Karpas-422 (cell line): ENCODE results near the gene AGFG1. TPM values are rescaled to one million over a fixed set of nuclear protein-coding genes. Genes with fewer than 3 reads are reported as not detected.
"Not testable (repeated sequence)": the region's sequence is repeated elsewhere in the genome, so short reads cannot be mapped to it uniquely, and the experiment has no call there.

Source experiments
- DNase-seq: peaks from one replicate; pipeline ENCODE4 v3.0.0-alpha.2; 2015
- H2AFZ ChIP-seq: fragments of 200-600 bp; sonication (generic); 2 replicates; pipeline ENCODE4 v1.6.1; 2014; ENCODE audit warnings: antibody characterized with exemption, low read length, mixed read lengths
- H3K27ac ChIP-seq: fragments of 200-600 bp; sonication (generic); 2 replicates; pipeline ENCODE4 v1.5.1; 2014; ENCODE audit warnings: mild to moderate bottlenecking, low read length, moderate library complexity
- H3K27me3 ChIP-seq: fragments of 200-600 bp; sonication (generic); 2 replicates; pipeline ENCODE4 v1.6.1; 2014; ENCODE audit warnings: low read length, mixed read lengths
- H3K36me3 ChIP-seq: fragments of 200-600 bp; sonication (generic); 2 replicates; pipeline ENCODE4 v1.6.1; 2014; ENCODE audit warnings: low read length, mixed read lengths; ENCODE audit not compliant: insufficient read depth
- H3K4me1 ChIP-seq: fragments of 200-600 bp; sonication (generic); 2 replicates; pipeline ENCODE4 v1.6.1; 2014; ENCODE audit warnings: mild to moderate bottlenecking, low read length, mixed read lengths
- H3K4me2 ChIP-seq: fragments of 200-600 bp; sonication (generic); 2 replicates; pipeline ENCODE4 v1.6.1; 2014; ENCODE audit warnings: low read length, low read depth, mild to moderate bottlenecking; ENCODE audit not compliant: poor library complexity, severe bottlenecking
- H3K4me3 ChIP-seq: fragments of 200-600 bp; sonication (generic); 2 replicates; pipeline ENCODE4 v1.5.1; 2014; ENCODE audit warnings: mild to moderate bottlenecking, antibody characterized with exemption, low read length, mixed read lengths
- H3K79me2 ChIP-seq: fragments of 200-600 bp; sonication (generic); 2 replicates; pipeline ENCODE4 v1.6.1; 2014; ENCODE audit warnings: mild to moderate bottlenecking, low read length, mixed read lengths
- H3K9ac ChIP-seq: fragments of 200-600 bp; sonication (generic); 2 replicates; pipeline ENCODE4 v1.6.0; 2014; ENCODE audit warnings: low read length
- H3K9me2 ChIP-seq: fragments of 200-600 bp; sonication (generic), shearing (Covaris generic); replicated peaks from 2 replicates; pipeline ENCODE4 v1.6.0; 2014; ENCODE audit warnings: mild to moderate bottlenecking, low read length, moderate library complexity; ENCODE audit not compliant: insufficient read depth
- H3K9me3 ChIP-seq: fragments of 300-700, 200-600 bp; sonication (generic); 2 replicates; pipeline ENCODE4 v1.6.1; 2014; ENCODE audit warnings: low read length, mixed read lengths
- H4K20me1 ChIP-seq: fragments of 200-600 bp; sonication (generic); 2 replicates; pipeline ENCODE4 v1.6.1; 2014; ENCODE audit warnings: mild to moderate bottlenecking, antibody characterized with exemption, low read length, low read depth; ENCODE audit not compliant: insufficient read depth
- total RNA-seq: library from RNA; depleted of rRNA; stranded (reverse); fragments of >200 nt; shearing (Covaris generic); gene quantifications from 2 replicates; pipeline ENCODE4 v1.2.3, GENCODE V29; 2014; ENCODE audit warnings: low replicate concordance

AGFG1 gene
- total RNA-seq, 1 experiment from 2014 or later, result 121 TPM

DNA sequence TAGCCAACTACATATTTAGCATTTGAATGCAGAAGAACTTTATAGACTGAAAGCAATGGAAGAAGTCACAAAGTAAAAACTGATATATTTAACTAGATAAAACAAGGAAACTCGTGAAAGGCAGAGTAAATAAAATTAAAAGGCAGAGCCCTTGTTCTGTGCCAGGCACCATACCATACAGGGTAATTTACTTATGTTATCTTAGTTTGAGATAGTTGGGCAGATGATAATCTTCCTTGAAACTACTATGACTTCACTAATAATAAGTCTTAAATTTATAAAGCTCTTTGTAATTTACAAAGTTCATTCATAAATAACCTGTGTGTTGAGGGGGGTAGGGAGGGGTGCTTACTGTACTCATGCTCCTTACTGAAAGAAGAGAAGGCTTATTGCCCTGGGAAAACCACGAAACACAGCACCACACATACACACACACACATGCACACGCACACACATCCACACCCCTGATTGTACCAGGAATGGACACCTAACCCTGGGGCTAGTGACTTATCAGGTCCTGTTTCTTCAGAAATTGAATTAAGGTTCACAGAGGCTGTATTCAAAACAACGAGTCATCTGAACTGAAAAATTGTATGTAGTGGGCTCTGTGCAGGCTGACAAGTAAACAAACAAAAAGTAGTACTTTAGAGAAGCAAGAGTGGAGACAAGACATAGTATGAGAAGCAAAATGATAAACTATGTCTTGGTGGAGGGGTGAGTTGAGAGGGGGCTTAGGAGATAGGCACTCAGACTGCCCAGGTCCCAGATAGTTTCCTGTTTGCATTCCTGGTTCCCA lies 38.1 kb downstream of the AGFG1 start:
- Histone ChIP-seq H3K27ac (peak overlapping the region; percentile 32), H2AFZ (no peak overlapping the region), H4K20me1 (no peaks in the 10 kb centered on the region), H3K36me3 (no peaks in the 10 kb centered on the region), H3K9me3 (no peaks in the 10 kb centered on the region), H3K4me2 (peak overlapping the region; percentile 35), H3K9me2 (no peaks in the 10 kb centered on the region), H3K79me2 (peaks cover 99% of the 10 kb centered on the region), H3K9ac (no peak overlapping the region), H3K4me1 (peaks cover 68% of the 10 kb centered on the region), H3K27me3 (no peaks in the 10 kb centered on the region), H3K4me3 (no peak overlapping the region)
- DNase-seq, result no peak

DNA sequence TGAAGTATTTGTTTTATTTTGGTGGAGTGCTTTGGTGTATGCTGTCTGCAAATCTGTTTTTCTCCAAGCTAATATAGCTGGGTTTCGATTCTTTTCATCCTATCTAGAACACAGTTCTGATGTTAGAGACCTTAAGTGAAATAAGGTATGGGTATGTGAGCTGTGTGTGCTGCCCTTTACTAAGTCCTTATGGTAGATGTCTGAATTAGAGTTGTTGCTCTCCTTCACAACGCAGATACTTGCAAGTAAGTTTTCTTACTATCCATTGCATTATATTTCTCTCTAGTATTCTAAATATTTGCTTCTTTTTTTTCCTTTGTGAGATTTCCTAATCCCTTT lies 38.6 kb downstream of the AGFG1 start:
- Histone ChIP-seq H3K4me2 (peak overlapping the region; percentile 35), H2AFZ (no peak overlapping the region), H3K27me3 (no peaks in the 10 kb centered on the region), H3K9ac (no peak overlapping the region), H3K4me1 (peaks cover 62% of the 10 kb centered on the region), H3K9me2 (no peaks in the 10 kb centered on the region), H3K9me3 (no peaks in the 10 kb centered on the region), H3K27ac (no peak overlapping the region), H3K36me3 (no peaks in the 10 kb centered on the region), H4K20me1 (no peaks in the 10 kb centered on the region), H3K4me3 (no peak overlapping the region), H3K79me2 (peaks cover 99% of the 10 kb centered on the region)
- no peak for DNase-seq

DNA sequence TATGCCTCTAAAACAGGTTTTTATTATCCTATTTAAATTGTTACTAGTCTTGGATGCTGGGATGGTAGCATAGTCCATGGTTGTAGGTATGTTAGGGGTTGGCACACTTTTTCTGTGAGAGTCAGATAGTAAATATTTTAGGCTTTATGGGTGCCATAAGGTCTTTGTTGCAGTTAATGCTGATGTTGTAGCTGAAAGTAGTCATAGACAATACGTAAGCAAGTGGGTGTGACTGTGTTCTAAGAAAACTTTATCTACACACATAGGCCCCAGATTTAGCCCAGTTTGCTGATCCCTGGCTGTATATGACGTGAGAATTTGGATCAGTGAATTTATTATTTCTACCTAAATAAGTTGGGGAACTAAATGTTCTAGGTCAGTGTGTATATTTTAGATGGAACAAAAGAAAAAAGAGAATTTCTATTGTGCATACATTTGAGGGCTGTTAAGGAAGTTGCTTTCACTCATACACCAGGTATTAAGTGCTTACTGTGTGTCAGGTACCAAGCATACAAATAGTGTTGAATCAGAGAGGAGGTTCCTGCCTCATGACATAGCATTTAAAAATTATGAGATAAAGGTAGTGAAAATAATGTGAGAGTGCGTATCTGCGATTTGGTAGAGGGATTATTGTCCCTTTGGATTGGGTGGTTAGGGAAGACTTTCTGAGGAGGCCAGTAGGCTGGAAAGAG lies 39.4 kb downstream of the AGFG1 start:
- Histone ChIP-seq H3K27ac (peak overlapping the region; percentile 21), H3K27me3 (no peaks in the 10 kb centered on the region), H3K9me3 (no peaks in the 10 kb centered on the region), H3K79me2 (peaks cover 99% of the 10 kb centered on the region), H3K9me2 (no peaks in the 10 kb centered on the region), H3K4me1 (peaks cover 56% of the 10 kb centered on the region), H3K36me3 (no peaks in the 10 kb centered on the region), H4K20me1 (no peaks in the 10 kb centered on the region), H3K9ac (0 out of 2 replicates have a peak overlapping the region, but pooled peaks have one; percentile 4), H3K4me3 (no peak overlapping the region), H2AFZ (no peak overlapping the region), H3K4me2 (peak overlapping the region; percentile 35)
- no peak for DNase-seq

DNA sequence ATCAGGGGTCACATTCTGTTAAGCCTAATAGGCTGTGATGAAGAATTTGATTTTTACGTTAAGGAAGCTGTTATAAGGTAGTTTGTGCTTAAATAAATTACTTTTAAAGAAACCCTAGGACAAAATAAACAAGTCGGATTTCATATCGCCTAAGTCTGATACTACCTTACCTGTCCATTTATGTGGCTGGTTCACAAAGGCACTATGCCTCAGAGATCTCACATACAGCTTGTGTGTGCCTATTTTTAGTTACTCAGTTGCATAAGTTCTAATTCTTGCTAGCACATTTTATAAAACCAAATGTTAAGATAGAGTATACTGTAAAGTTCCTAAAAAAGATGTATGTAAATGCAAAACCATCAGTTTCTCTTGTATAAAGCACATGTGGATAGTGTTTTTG lies 40.0 kb downstream of the AGFG1 start:
- peak overlapping the region; percentile 21 for H3K27ac ChIP-seq
- H3K36me3 ChIP-seq, result no peaks in the 10 kb centered on the region
- H3K79me2 ChIP-seq, result peaks cover 99% of the 10 kb centered on the region
- H3K4me3 ChIP-seq, result no peak overlapping the region
- no peak overlapping the region for H2AFZ ChIP-seq
- H3K9me2 ChIP-seq, result no peaks in the 10 kb centered on the region
- no peaks in the 10 kb centered on the region for H3K9me3 ChIP-seq
- DNase-seq, result no peak
- H4K20me1 ChIP-seq, result no peaks in the 10 kb centered on the region
- no peak overlapping the region for H3K9ac ChIP-seq
- H3K4me1 ChIP-seq, result peaks cover 51% of the 10 kb centered on the region
- no peaks in the 10 kb centered on the region for H3K27me3 ChIP-seq
- peak overlapping the region; percentile 35 for H3K4me2 ChIP-seq

DNA sequence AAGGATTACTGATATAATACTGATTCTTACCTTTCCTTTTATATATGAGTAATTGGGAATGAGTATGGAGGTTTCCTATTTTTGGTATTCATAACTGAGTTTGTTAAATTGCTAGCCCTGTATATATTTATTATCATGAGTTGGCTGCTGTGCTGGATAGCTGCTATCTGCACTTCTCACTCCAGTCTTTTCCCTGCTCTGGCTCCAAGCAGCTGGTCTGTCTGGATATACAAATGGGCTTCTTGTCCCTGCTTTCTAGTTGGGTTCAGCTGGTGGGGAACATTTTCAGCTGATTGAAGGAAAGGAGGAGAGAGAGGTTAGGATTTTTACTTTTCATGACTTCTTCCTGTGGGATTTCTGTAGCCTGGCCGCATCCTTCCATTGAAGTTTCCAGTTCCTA lies 41.2 kb downstream of the AGFG1 start:
- Histone ChIP-seq H3K4me2 (no peak overlapping the region), H3K4me3 (no peak overlapping the region), H3K79me2 (peaks cover 100% of the 10 kb centered on the region), H4K20me1 (no peaks in the 10 kb centered on the region; the same call in 1 of the 2 replicates), H3K9ac (no peak overlapping the region), H3K9me2 (no peaks in the 10 kb centered on the region), H3K9me3 (no peaks in the 10 kb centered on the region), H3K27me3 (no peaks in the 10 kb centered on the region), H2AFZ (no peak overlapping the region), H3K4me1 (peaks cover 45% of the 10 kb centered on the region), H3K36me3 (no peaks in the 10 kb centered on the region), H3K27ac (no peak overlapping the region)
- DNase-seq, result no peak

DNA sequence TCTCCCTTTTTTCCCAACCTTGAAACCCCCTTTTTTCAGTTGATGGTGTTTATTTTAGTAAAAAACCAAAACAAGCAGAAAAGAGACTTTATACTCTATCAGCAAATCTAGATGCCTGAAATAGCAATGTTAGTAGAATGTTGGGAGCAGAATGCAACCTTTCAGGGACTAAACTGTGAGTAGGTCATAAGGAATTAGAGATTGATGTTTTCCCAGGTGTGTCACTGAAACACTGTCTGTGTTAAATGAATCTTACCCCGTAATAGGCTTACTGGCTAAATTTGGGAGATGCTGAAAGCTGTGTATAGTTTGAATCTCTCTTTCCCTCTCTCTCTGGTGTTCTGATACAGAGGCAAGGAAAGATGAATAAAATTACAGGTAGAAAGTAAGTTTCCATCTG lies 43.8 kb downstream of the AGFG1 start:
- Histone ChIP-seq H4K20me1 (no peaks in the 10 kb centered on the region; the same call in 1 of the 2 replicates), H3K27ac (no peak overlapping the region), H3K4me2 (no peak overlapping the region), H2AFZ (no peak overlapping the region), H3K4me3 (no peak overlapping the region), H3K9me2 (no peaks in the 10 kb centered on the region), H3K4me1 (peaks cover 38% of the 10 kb centered on the region), H3K9ac (no peak overlapping the region), H3K36me3 (peaks cover 6% of the 10 kb centered on the region; the same call in 1 of the 2 replicates), H3K9me3 (no peaks in the 10 kb centered on the region), H3K27me3 (no peaks in the 10 kb centered on the region), H3K79me2 (peaks cover 100% of the 10 kb centered on the region)
- no peak for DNase-seq

DNA sequence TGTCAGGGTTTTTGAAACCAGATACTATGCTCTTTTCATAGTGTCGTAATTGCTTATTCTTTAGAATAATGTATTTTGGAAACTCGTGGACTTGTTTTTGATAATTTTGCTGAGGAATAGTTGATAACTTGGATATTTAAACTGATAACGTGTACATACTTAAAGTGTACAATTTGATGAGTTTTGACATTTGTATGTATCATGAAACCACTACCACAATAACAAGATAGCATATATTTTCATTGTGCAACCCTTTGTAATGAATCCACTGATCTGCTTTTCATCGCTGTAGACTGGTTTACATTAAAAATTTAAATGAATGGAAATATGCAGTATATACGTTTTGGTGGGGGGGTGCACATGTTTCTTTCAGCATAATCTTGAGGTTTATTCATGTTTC lies 45.8 kb downstream of the AGFG1 start:
- no peak overlapping the region for H3K4me2 ChIP-seq
- no peaks in the 10 kb centered on the region for H3K9me3 ChIP-seq
- H3K4me3 ChIP-seq, result no peak overlapping the region
- H3K79me2 ChIP-seq, result peaks cover 99% of the 10 kb centered on the region
- no peak overlapping the region for H3K27ac ChIP-seq
- peaks cover 7% of the 10 kb centered on the region; the same call in 1 of the 2 replicates for H3K36me3 ChIP-seq
- H3K9me2 ChIP-seq, result no peaks in the 10 kb centered on the region
- DNase-seq, result no peak
- H3K4me1 ChIP-seq, result peaks cover 35% of the 10 kb centered on the region
- H3K27me3 ChIP-seq, result no peaks in the 10 kb centered on the region
- H2AFZ ChIP-seq, result no peak overlapping the region
- H3K9ac ChIP-seq, result no peak overlapping the region
- no peaks in the 10 kb centered on the region; the same call in 1 of the 2 replicates for H4K20me1 ChIP-seq

DNA sequence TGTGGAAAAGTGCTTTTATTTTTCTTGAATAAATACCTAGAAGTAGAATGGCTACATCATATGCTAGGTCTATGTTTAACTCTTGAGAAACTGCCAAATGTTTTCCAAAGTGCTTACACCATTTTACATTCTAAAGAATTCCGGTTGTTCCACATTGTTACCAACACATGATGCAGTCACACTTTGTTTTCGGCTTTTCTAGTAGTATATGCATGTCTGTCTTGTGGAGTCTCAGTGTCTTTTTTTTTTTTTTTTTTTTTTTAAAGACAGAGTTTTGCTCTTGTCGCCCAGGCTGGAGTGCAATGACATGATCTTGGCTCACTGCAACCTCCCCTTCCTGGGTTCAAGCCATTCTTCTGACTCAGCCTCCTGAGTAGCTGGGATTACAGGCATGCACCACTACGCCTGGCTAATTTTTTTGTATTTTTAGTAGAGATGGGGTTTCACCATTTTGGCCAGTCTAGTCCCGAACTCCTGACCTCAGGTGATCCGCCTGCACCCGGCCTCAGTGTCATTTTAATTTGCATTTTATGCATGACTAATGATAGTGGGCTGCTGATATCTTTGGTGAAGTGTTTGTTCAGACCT lies 46.4 kb downstream of the AGFG1 start:
- Histone ChIP-seq H3K79me2 (peaks cover 99% of the 10 kb centered on the region), H3K4me1 (peaks cover 42% of the 10 kb centered on the region)
- not testable (repeated sequence) for H4K20me1 ChIP-seq, H3K27ac ChIP-seq, H3K4me3 ChIP-seq, H3K36me3 ChIP-seq, H2AFZ ChIP-seq, H3K9ac ChIP-seq, H3K4me2 ChIP-seq, DNase-seq, H3K9me3 ChIP-seq, H3K9me2 ChIP-seq, H3K27me3 ChIP-seq
